Stomach (tissue), 4 donors: ENCODE data around the gene SLC36A4.

Experiments used
- EP300 ChIP-seq: sonication (generic); formaldehyde crosslinking; IDR thresholded peaks from one replicate; pipeline ENCODE4 v1.6.1; 2017; ENCODE audit warnings: antibody characterized with exemption
- POLR2A ChIP-seq, 4 donors: fragments of 450-650 bp; IDR thresholded peaks; one replicate each; pipeline ENCODE4 v1.6.1; 2016; ENCODE audit warnings: antibody characterized with exemption in 4 of 4, control low read depth in 2 of 4, mild to moderate bottlenecking in 1 of 4, moderate library complexity in 1 of 4
- POLR2AphosphoS5 ChIP-seq, 3 donors: sonication (generic); formaldehyde crosslinking; IDR thresholded peaks; one replicate each; pipeline ENCODE4 v1.6.1; 2016; ENCODE audit warnings: antibody characterized with exemption in 3 of 3
- TF ChIP-seq, protein P1 (sequence below), 7 experiments: fragments of 450-650 bp in 4 of 7; fragments of 200-600 bp in 3 of 7; sonication (generic) in 3 of 7; IDR thresholded peaks; one replicate each; pipeline ENCODE4 v1.5.1; 2016 to 2019; ENCODE audit warnings: antibody characterized with exemption in 7 of 7, control low read depth in 2 of 7, mild to moderate bottlenecking in 1 of 7

DNA sequence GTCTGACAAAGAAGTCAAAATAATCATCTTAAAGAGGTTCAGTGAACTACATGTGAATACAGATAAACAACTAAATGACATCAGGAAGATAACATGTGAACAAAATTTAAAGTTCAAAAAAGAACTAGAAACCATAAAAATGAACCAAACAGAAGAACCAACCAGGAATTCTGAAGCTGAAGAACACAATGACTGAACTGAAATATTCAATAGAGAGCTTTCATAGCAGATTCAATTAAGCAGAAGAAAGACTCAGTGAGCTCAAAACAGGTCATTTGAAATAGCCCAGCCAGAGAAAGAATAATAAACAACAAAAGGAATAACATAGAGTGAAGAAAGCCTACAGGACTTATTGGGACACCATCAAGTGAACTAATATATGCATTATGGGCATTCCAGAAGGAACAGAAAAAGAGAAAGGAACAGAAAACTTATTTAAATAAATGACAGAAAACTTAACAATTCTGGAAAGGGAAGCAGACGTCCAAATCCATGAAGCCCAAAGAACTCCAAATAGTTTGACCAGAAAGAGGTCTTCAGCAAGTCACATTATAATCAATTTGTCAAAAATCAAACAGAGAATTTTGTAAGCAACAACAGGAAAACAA, 11.0 kb upstream of the SLC36A4 start:
- TF ChIP-seq, protein P1, sequence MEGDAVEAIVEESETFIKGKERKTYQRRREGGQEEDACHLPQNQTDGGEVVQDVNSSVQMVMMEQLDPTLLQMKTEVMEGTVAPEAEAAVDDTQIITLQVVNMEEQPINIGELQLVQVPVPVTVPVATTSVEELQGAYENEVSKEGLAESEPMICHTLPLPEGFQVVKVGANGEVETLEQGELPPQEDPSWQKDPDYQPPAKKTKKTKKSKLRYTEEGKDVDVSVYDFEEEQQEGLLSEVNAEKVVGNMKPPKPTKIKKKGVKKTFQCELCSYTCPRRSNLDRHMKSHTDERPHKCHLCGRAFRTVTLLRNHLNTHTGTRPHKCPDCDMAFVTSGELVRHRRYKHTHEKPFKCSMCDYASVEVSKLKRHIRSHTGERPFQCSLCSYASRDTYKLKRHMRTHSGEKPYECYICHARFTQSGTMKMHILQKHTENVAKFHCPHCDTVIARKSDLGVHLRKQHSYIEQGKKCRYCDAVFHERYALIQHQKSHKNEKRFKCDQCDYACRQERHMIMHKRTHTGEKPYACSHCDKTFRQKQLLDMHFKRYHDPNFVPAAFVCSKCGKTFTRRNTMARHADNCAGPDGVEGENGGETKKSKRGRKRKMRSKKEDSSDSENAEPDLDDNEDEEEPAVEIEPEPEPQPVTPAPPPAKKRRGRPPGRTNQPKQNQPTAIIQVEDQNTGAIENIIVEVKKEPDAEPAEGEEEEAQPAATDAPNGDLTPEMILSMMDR (IDR thresholded peaks at IDR 0.05) = no peak
- no peak for TF ChIP-seq POLR2A (IDR thresholded peaks at IDR 0.05)
- TF ChIP-seq EP300 = no peak
- TF ChIP-seq POLR2AphosphoS5 (IDR thresholded peaks at IDR 0.05) = no peak
